Aorta (tissue), 5 donors: ENCODE data around the gene RCAN2. TPM values are rescaled to one million over a fixed set of nuclear protein-coding genes. Genes with fewer than 3 reads are reported as not detected.

ENCODE experiments used
- ATAC-seq: fragments of 200-7000 bp; cut with Tn5 transposase; one replicate; pipeline ENCODE4 v1.9.1; 2022; ENCODE audit warnings: moderate library complexity; ENCODE audit not compliant: low FRiP score
- DNase-seq, 2 donors: peaks; one replicate each; pipeline ENCODE4 v3.0.0-alpha.2; 2020
- H3K27ac ChIP-seq, 2 donors: one replicate each; pipeline ENCODE4 v1.5.1; 2013; ENCODE audit warnings: low read length in 2 of 2, mild to moderate bottlenecking in 2 of 2, moderate library complexity in 2 of 2, control low read depth in 1 of 2, inconsistent platforms in 1 of 2, low read depth in 1 of 2
- H3K27me3 ChIP-seq, 2 donors: one replicate each; pipeline ENCODE4 v1.6.1; 2013; ENCODE audit warnings: control low read depth in 1 of 2, low read length in 1 of 2, mild to moderate bottlenecking in 1 of 2, moderate library complexity in 1 of 2; ENCODE audit not compliant: insufficient read depth in 2 of 2, control insufficient read depth in 1 of 2
- H3K36me3 ChIP-seq, 2 donors: one replicate each; pipeline ENCODE4 v1.6.1; 2013; ENCODE audit warnings: control low read depth in 1 of 2, low read length in 1 of 2, mild to moderate bottlenecking in 1 of 2; ENCODE audit not compliant: insufficient read depth in 2 of 2, control insufficient read depth in 1 of 2
- H3K4me1 ChIP-seq, 2 donors: one replicate each; pipeline ENCODE4 v1.6.1; 2013; ENCODE audit warnings: low read length in 2 of 2, control low read depth in 1 of 2, mild to moderate bottlenecking in 1 of 2, moderate library complexity in 1 of 2; ENCODE audit not compliant: insufficient read depth in 2 of 2, control insufficient read depth in 1 of 2
- H3K4me3 ChIP-seq, 2 donors: one replicate each; pipeline ENCODE4 v1.5.1; 2013; ENCODE audit warnings: low read length in 2 of 2, control low read depth in 1 of 2, mild to moderate bottlenecking in 1 of 2
- H3K9me3 ChIP-seq: one replicate; pipeline ENCODE4 v1.6.1; 2013; ENCODE audit warnings: mild to moderate bottlenecking, low read length; ENCODE audit not compliant: control insufficient read depth
- WGBS, 2 donors: extraction: QIAGEN DNeasy Blood & Tissue Kit; methylation state at CpG; one replicate each; pipeline ENCODE4 v1.1.7; 2013; 5-methylcytosine and 5-hydroxymethylcytosine counted together
- intact Hi-C, 2 donors: fragments of 100-400 bp; cut with DNase I; formaldehyde crosslinking; loops; one replicate each; pipeline versions ENCODE4 v1.14.2 to v1.15.0; 2022
- polyA plus RNA-seq, 2 donors: library from polyadenylated mRNA; stranded (reverse); fragments of 200-250 nt; gene quantifications; one replicate each; pipeline ENCODE4 v1.2.3, GENCODE V29; 2013
- total RNA-seq, 2 donors: library from RNA; stranded (reverse); fragmentation: NEBNext Ultra II Directional; extraction: Animal tissue kit (Norgen Biotek cat#: 25700); gene quantifications; one replicate each; pipeline ENCODE4 v1.2.1, GENCODE V29; 2021
- donor health status: healthy with polysubstance abuse.
- donor health status: Bipolar disorder and iron deficiency.
- donor health status: DM: no; HTN: no; CAD: no.
- donor health status: DM: no; HTN: no; CAD: no.
- donor health status: DM: yes; HTN: yes; CAD: no.

RCAN2 gene
- total and polyA plus RNA-seq, 4 donors: 87.3 to 235 (median 130) TPM

- intact Hi-C loops: no loop called here
- no peaks in the 10 kb centered on the region for H3K27me3 ChIP-seq
- 96 to 97% methylated on average over 3 of the region's 3 CpGs for WGBS, 2 donors
- no peak overlapping the region for H3K4me3 ChIP-seq
- peaks cover 3 to 4% of the 10 kb centered on the region in 2 donors for H3K36me3 ChIP-seq
- H3K27ac ChIP-seq: no peak overlapping the region
- no peaks in the 10 kb centered on the region for H3K9me3 ChIP-seq
- DNase-seq (no peak), ATAC-seq (no peak)
- peaks cover 5 to 11% of the 10 kb centered on the region in 2 donors for H3K4me1 ChIP-seq
Measured at GRCh38 chr6:46302176-46302575, 189.1 kb downstream of the RCAN2 start.

GRCh38 chr6:46299253-46299652 is 192.0 kb downstream of the RCAN2 start:
- no peaks in the 10 kb centered on the region for H3K27me3 ChIP-seq
- peaks cover 0 to 10% of the 10 kb centered on the region in 2 donors for H3K4me1 ChIP-seq
- H3K4me3 ChIP-seq: no peak overlapping the region
- DNase-seq (no peak), ATAC-seq (no peak)
- H3K27ac ChIP-seq: no peak overlapping the region
- intact Hi-C loops: no loop called here
- no peaks in the 10 kb centered on the region for H3K9me3 ChIP-seq
- H3K36me3 ChIP-seq: peaks cover 0 to 3% of the 10 kb centered on the region in 2 donors

- no peak for ATAC-seq
- Histone ChIP-seq H3K36me3 (peaks cover 0 to 1% of the 10 kb centered on the region in 2 donors), H3K27me3 (no peaks in the 10 kb centered on the region), H3K9me3 (no peaks in the 10 kb centered on the region), H3K4me3 (no peak overlapping the region), H3K27ac (no peak overlapping the region), H3K4me1 (peaks cover 2 to 10% of the 10 kb centered on the region in 2 donors)
- no peak for DNase-seq
- WGBS, 2 donors: 1 to 66% methylated on average over 1 of the region's 1 CpG
- intact Hi-C loops: no loop called here
Measured at GRCh38 chr6:46296586-46296985, 194.7 kb downstream of the RCAN2 start.

- H3K36me3 ChIP-seq: no peaks in the 10 kb centered on the region
- no peak for ATAC-seq
- H3K27ac ChIP-seq: no peak overlapping the region
- DNase-seq: no peak
- 91 to 92% methylated on average over 5 of the region's 5 CpGs for WGBS, 2 donors
- H3K9me3 ChIP-seq: no peaks in the 10 kb centered on the region
- intact Hi-C loops: no loop called here
- no peak overlapping the region for H3K4me3 ChIP-seq
- H3K4me1 ChIP-seq: peaks cover 9% of the 10 kb centered on the region in 2 donors
- no peaks in the 10 kb centered on the region for H3K27me3 ChIP-seq
Measured at GRCh38 chr6:46293641-46294316, 197.5 kb downstream of the RCAN2 start.

GRCh38 chr6:46291880-46292279 is 199.4 kb downstream of the RCAN2 start:
- no peaks in the 10 kb centered on the region for H3K9me3 ChIP-seq
- intact Hi-C loops: no loop called here
- H3K4me3 ChIP-seq: no peak overlapping the region
- no peak for DNase-seq
- no peak for ATAC-seq
- no peaks in the 10 kb centered on the region for H3K36me3 ChIP-seq
- H3K4me1 ChIP-seq: peaks cover 7 to 12% of the 10 kb centered on the region in 2 donors
- H3K27ac ChIP-seq: no peak overlapping the region
- no peaks in the 10 kb centered on the region for H3K27me3 ChIP-seq
- WGBS, 2 donors: 91 to 94% methylated on average over 2 of the region's 2 CpGs

GRCh38 chr6:46291275-46291633 is 200.0 kb downstream of the RCAN2 start:
- H3K4me1 ChIP-seq: peaks cover 7 to 12% of the 10 kb centered on the region in 2 donors
- H3K9me3 ChIP-seq: no peaks in the 10 kb centered on the region
- no peaks in the 10 kb centered on the region for H3K36me3 ChIP-seq
- no peak overlapping the region for H3K27ac ChIP-seq
- DNase-seq: no peak
- H3K27me3 ChIP-seq: no peaks in the 10 kb centered on the region
- intact Hi-C loops: no loop called here
- WGBS, 2 donors: 25 to 30% methylated on average over 2 of the region's 2 CpGs
- no peak overlapping the region for H3K4me3 ChIP-seq
- no peak for ATAC-seq

GRCh38 chr6:46290421-46291274 is 200.6 kb downstream of the RCAN2 start:
- intact Hi-C loops: no loop called here
- no peaks in the 10 kb centered on the region for H3K27me3 ChIP-seq
- H3K4me1 ChIP-seq: peaks cover 5 to 12% of the 10 kb centered on the region in 2 donors
- WGBS, 2 donors: 23 to 33% methylated on average over 4 of the region's 4 CpGs
- no peaks in the 10 kb centered on the region for H3K36me3 ChIP-seq
- no peaks in the 10 kb centered on the region for H3K9me3 ChIP-seq
- no peak overlapping the region for H3K27ac ChIP-seq
- H3K4me3 ChIP-seq: no peak overlapping the region
- no peak for ATAC-seq
- no peak for DNase-seq

GRCh38 chr6:46289898-46290297 is 201.4 kb downstream of the RCAN2 start:
- no peaks in the 10 kb centered on the region for H3K27me3 ChIP-seq
- no peak for DNase-seq
- no peaks in the 10 kb centered on the region for H3K36me3 ChIP-seq
- 35 to 37% methylated on average over 2 of the region's 2 CpGs for WGBS, 2 donors
- peaks cover 2 to 16% of the 10 kb centered on the region in 2 donors for H3K4me1 ChIP-seq
- no peak overlapping the region for H3K27ac ChIP-seq
- ATAC-seq: no peak
- intact Hi-C loops: no loop called here
- H3K4me3 ChIP-seq: no peak overlapping the region
- H3K9me3 ChIP-seq: no peaks in the 10 kb centered on the region

- no peaks in the 10 kb centered on the region for H3K9me3 ChIP-seq
Measured at GRCh38 chr6:46288835-46289234, 202.4 kb downstream of the RCAN2 start.

More at GRCh38 chr6:46288835-46289234, 202.4 kb downstream of the RCAN2 start:
- DNase-seq (no peak), ATAC-seq (no peak)
- 75 to 82% methylated on average over 3 of the region's 3 CpGs for WGBS, 2 donors
- Histone ChIP-seq H3K36me3 (no peaks in the 10 kb centered on the region), H3K4me3 (no peak overlapping the region), H3K27me3 (no peaks in the 10 kb centered on the region), H3K27ac (no peak overlapping the region), H3K4me1 (peaks cover 3 to 16% of the 10 kb centered on the region in 2 donors)
- intact Hi-C loops: no loop called here
